Activated T-cell treated with anti-CD3 and anti-CD28 coated beads, Interleukin-2, amount 50 U/mL, for 72 hours (primary cell): ENCODE data around the gene KCNJ16. TPM values are rescaled to one million over a fixed set of nuclear protein-coding genes. Genes with fewer than 3 reads are reported as not detected.

Experiments
- ATAC-seq, 2 donors: fragments of 150-1000 bp; cut with Tn5 transposase; replicated peaks in 1 of 2; 2 replicates each; pipeline ENCODE4 v1.10.0; 2021; ENCODE audit warnings: moderate library complexity in 2 of 2, mild to moderate bottlenecking in 1 of 2
- DNase-seq, 2 donors: peaks; one replicate each; pipeline ENCODE4 v3.0.0; 2021 to 2022; ENCODE audit warnings: mixed read lengths in 1 of 2
- H3K27ac Mint-ChIP-seq: one replicate; pipeline ENCODE4 v1.8.0; 2022; ENCODE audit warnings: mild to moderate bottlenecking, moderate library complexity, mixed read lengths
- H3K27me3 Mint-ChIP-seq: one replicate; pipeline ENCODE4 v1.8.0; 2022; ENCODE audit warnings: low read depth, mixed read lengths
- H3K36me3 Mint-ChIP-seq, 2 donors: one replicate each; pipeline ENCODE4 v1.8.0; 2022; ENCODE audit warnings: mixed read lengths in 2 of 2, mild to moderate bottlenecking in 1 of 2; ENCODE audit not compliant: insufficient read depth in 2 of 2
- H3K4me1 Mint-ChIP-seq: one replicate; pipeline ENCODE4 v1.8.0; 2022; ENCODE audit warnings: low read depth, mixed read lengths
- H3K4me3 Mint-ChIP-seq, 2 donors: one replicate each; pipeline ENCODE4 v1.8.0; 2022; ENCODE audit warnings: mild to moderate bottlenecking in 2 of 2, mixed read lengths in 2 of 2, moderate library complexity in 2 of 2
- H3K9me3 Mint-ChIP-seq, 2 donors: one replicate each; pipeline ENCODE4 v1.8.0; 2022; ENCODE audit warnings: mixed read lengths in 2 of 2
- total RNA-seq, 2 donors: library from RNA; stranded (reverse); gene quantifications; one replicate each; pipeline ENCODE4 v1.2.3, GENCODE V29; 2022

Gene KCNJ16
- total RNA-seq, 2 donors from 2014 or later: not detected

- Mint-ChIP-seq H3K4me1 (no peaks in the 10 kb centered on the region), H3K36me3 (no peaks in the 10 kb centered on the region), H3K9me3 (no peaks in the 10 kb centered on the region)
Observed at GRCh38 chr17:70073310-70073709, 1.7 kb upstream of the KCNJ16 start.

GRCh38 chr17:70073799-70074198 lies 1.2 kb upstream of the KCNJ16 start:
- ATAC-seq (no peak), DNase-seq (no peak)
- Mint-ChIP-seq H3K27me3 (peaks cover 11% of the 10 kb centered on the region), H3K9me3 (no peaks in the 10 kb centered on the region), H3K4me3 (no peak overlapping the region), H3K36me3 (no peaks in the 10 kb centered on the region), H3K27ac (no peak overlapping the region), H3K4me1 (no peaks in the 10 kb centered on the region)

More at GRCh38 chr17:70073310-70073709, 1.7 kb upstream of the KCNJ16 start:
- no peak overlapping the region for H3K27ac Mint-ChIP-seq
- peaks cover 11% of the 10 kb centered on the region for H3K27me3 Mint-ChIP-seq
- no peak overlapping the region for H3K4me3 Mint-ChIP-seq
- ATAC-seq (no peak), DNase-seq (no peak)

- H3K36me3 Mint-ChIP-seq: no peaks in the 10 kb centered on the region
- H3K9me3 Mint-ChIP-seq: no peaks in the 10 kb centered on the region
- no peaks in the 10 kb centered on the region for H3K4me1 Mint-ChIP-seq
- ATAC-seq (no peak), DNase-seq (no peak)
- no peak overlapping the region for H3K27ac Mint-ChIP-seq
- H3K4me3 Mint-ChIP-seq: no peak overlapping the region
- H3K27me3 Mint-ChIP-seq: peaks cover 11% of the 10 kb centered on the region
Observed at GRCh38 chr17:70074236-70074830, 692 bp upstream of the KCNJ16 start.

GRCh38 chr17:70076189-70076588 lies 1.2 kb downstream of the KCNJ16 start:
- no peak for ATAC-seq
- H3K4me1 Mint-ChIP-seq: no peaks in the 10 kb centered on the region
- peaks cover 8% of the 10 kb centered on the region for H3K27me3 Mint-ChIP-seq
- H3K4me3 Mint-ChIP-seq: no peak overlapping the region
- H3K36me3 Mint-ChIP-seq: no peaks in the 10 kb centered on the region
- no peaks in the 10 kb centered on the region for H3K9me3 Mint-ChIP-seq
- no peak overlapping the region for H3K27ac Mint-ChIP-seq
- DNase-seq: no peak

- H3K4me3 Mint-ChIP-seq: no peak overlapping the region
- DNase-seq: no peak
- no peaks in the 10 kb centered on the region for H3K4me1 Mint-ChIP-seq
- H3K36me3 Mint-ChIP-seq: no peaks in the 10 kb centered on the region
- peaks cover 11% of the 10 kb centered on the region for H3K27me3 Mint-ChIP-seq
- H3K27ac Mint-ChIP-seq: no peak overlapping the region
- ATAC-seq: no peak
- no peaks in the 10 kb centered on the region for H3K9me3 Mint-ChIP-seq
Observed at GRCh38 chr17:70076831-70077230, 1.8 kb downstream of the KCNJ16 start.

- Mint-ChIP-seq H3K27ac (peak overlapping the region; percentile 12), H3K27me3 (peaks cover 11% of the 10 kb centered on the region), H3K4me3 (no peak overlapping the region), H3K36me3 (no peaks in the 10 kb centered on the region), H3K4me1 (no peaks in the 10 kb centered on the region), H3K9me3 (no peaks in the 10 kb centered on the region)
- ATAC-seq (no peak), DNase-seq (no peak)
Observed at GRCh38 chr17:70078549-70078948, 3.5 kb downstream of the KCNJ16 start.

GRCh38 chr17:70078994-70079531 lies 4.0 kb downstream of the KCNJ16 start:
- ATAC-seq: no peak
- H3K4me1 Mint-ChIP-seq: no peaks in the 10 kb centered on the region
- no peak overlapping the region for H3K27ac Mint-ChIP-seq

GRCh38 chr17:70080541-70081347 lies 5.7 kb downstream of the KCNJ16 start:
- no peak overlapping the region for H3K27ac Mint-ChIP-seq
- H3K36me3 Mint-ChIP-seq: no peaks in the 10 kb centered on the region
- peaks cover 7% of the 10 kb centered on the region for H3K27me3 Mint-ChIP-seq
- no peaks in the 10 kb centered on the region for H3K4me1 Mint-ChIP-seq
- peaks cover 0 to 2% of the 10 kb centered on the region in 2 donors for H3K9me3 Mint-ChIP-seq
- DNase-seq (no peak), ATAC-seq (no peak)
- H3K4me3 Mint-ChIP-seq: no peak overlapping the region

More at GRCh38 chr17:70078994-70079531, 4.0 kb downstream of the KCNJ16 start:
- no peaks in the 10 kb centered on the region for H3K9me3 Mint-ChIP-seq
- DNase-seq: no peak
- H3K4me3 Mint-ChIP-seq: no peak overlapping the region
- peaks cover 11% of the 10 kb centered on the region for H3K27me3 Mint-ChIP-seq
- H3K36me3 Mint-ChIP-seq: no peaks in the 10 kb centered on the region

GRCh38 chr17:70081885-70082284 lies 6.9 kb downstream of the KCNJ16 start:
- H3K36me3 Mint-ChIP-seq: no peaks in the 10 kb centered on the region
- H3K27me3 Mint-ChIP-seq: peaks cover 7% of the 10 kb centered on the region
- H3K27ac Mint-ChIP-seq: no peak overlapping the region
- H3K4me1 Mint-ChIP-seq: no peaks in the 10 kb centered on the region
- ATAC-seq (no peak), DNase-seq (no peak)
- H3K4me3 Mint-ChIP-seq: no peak overlapping the region
- H3K9me3 Mint-ChIP-seq: peaks cover 0 to 2% of the 10 kb centered on the region in 2 donors

GRCh38 chr17:70084476-70084875 lies 9.5 kb downstream of the KCNJ16 start:
- DNase-seq: no peak
- Mint-ChIP-seq H3K27me3 (peaks cover 7% of the 10 kb centered on the region), H3K27ac (no peak overlapping the region), H3K36me3 (no peaks in the 10 kb centered on the region), H3K4me3 (no peak overlapping the region), H3K9me3 (peaks cover 0 to 2% of the 10 kb centered on the region in 2 donors), H3K4me1 (no peaks in the 10 kb centered on the region)
- no peak for ATAC-seq

- Mint-ChIP-seq H3K27me3 (peaks cover 3% of the 10 kb centered on the region), H3K36me3 (peaks cover 1 to 2% of the 10 kb centered on the region in 2 donors), H3K9me3 (peaks cover 2 to 6% of the 10 kb centered on the region in 2 donors), H3K27ac (no peak overlapping the region), H3K4me3 (no peak overlapping the region), H3K4me1 (no peaks in the 10 kb centered on the region)
- no peak for ATAC-seq
- no peak for DNase-seq
Observed at GRCh38 chr17:70086516-70086915, 11.5 kb downstream of the KCNJ16 start.

- ATAC-seq: no peak
- Mint-ChIP-seq H3K27ac (no peak overlapping the region), H3K36me3 (peaks cover 1 to 2% of the 10 kb centered on the region in 2 donors), H3K4me3 (no peak overlapping the region), H3K27me3 (no peaks in the 10 kb centered on the region), H3K4me1 (no peaks in the 10 kb centered on the region), H3K9me3 (peaks cover 2 to 6% of the 10 kb centered on the region in 2 donors)
- DNase-seq: no peak
Observed at GRCh38 chr17:70089513-70090148, 14.6 kb downstream of the KCNJ16 start.

- no peak for DNase-seq
- peak; percentile 32 to 69 for ATAC-seq
- no peak overlapping the region for H3K27ac Mint-ChIP-seq
- peaks cover 1 to 2% of the 10 kb centered on the region in 2 donors for H3K36me3 Mint-ChIP-seq
- no peak overlapping the region for H3K4me3 Mint-ChIP-seq
- H3K9me3 Mint-ChIP-seq: peaks cover 2 to 4% of the 10 kb centered on the region in 2 donors
- H3K27me3 Mint-ChIP-seq: no peaks in the 10 kb centered on the region
- H3K4me1 Mint-ChIP-seq: no peaks in the 10 kb centered on the region
Observed at GRCh38 chr17:70091005-70091568, 16.1 kb downstream of the KCNJ16 start.
